Thymus (tissue), 11 donors: ENCODE measurements around the gene KHSRP. TPM values are rescaled to one million over a fixed set of nuclear protein-coding genes. Genes with fewer than 3 reads are reported as not detected.

Source experiments
- DNase-seq, 9 donors: peaks; one replicate each; pipeline ENCODE4 v3.0.0-alpha.2; 2013; ENCODE audit warnings: low spot score in 9 of 9, low read depth in 6 of 9, missing footprints in 1 of 9
- H3K27ac ChIP-seq, 2 donors: one replicate each; pipeline ENCODE4 v1.5.1; 2013; ENCODE audit warnings: control low read depth in 1 of 2, low read depth in 1 of 2, low read length in 1 of 2, mild to moderate bottlenecking in 1 of 2, moderate library complexity in 1 of 2
- H3K27me3 ChIP-seq, 2 donors: one replicate each; pipeline ENCODE4 v1.5.1; 2013; ENCODE audit warnings: low read length in 1 of 2; ENCODE audit not compliant: control insufficient read depth in 2 of 2, insufficient read depth in 1 of 2
- H3K36me3 ChIP-seq, 2 donors: one replicate each; pipeline ENCODE4 v1.5.1; 2013; ENCODE audit warnings: low read length in 1 of 2, mild to moderate bottlenecking in 1 of 2, moderate library complexity in 1 of 2; ENCODE audit not compliant: control insufficient read depth in 2 of 2, insufficient read depth in 2 of 2
- H3K4me1 ChIP-seq, 2 donors: one replicate each; pipeline ENCODE4 v1.5.1; 2013; ENCODE audit warnings: low read length in 2 of 2; ENCODE audit not compliant: control insufficient read depth in 2 of 2, insufficient read depth in 2 of 2
- H3K4me3 ChIP-seq, 2 donors: one replicate each; pipeline ENCODE4 v1.5.1; 2013; ENCODE audit warnings: low read length in 2 of 2, control low read depth in 1 of 2, mild to moderate bottlenecking in 1 of 2
- H3K9me3 ChIP-seq, 2 donors: one replicate each; pipeline ENCODE4 v1.5.1; 2013; ENCODE audit warnings: low read length in 1 of 2, mild to moderate bottlenecking in 1 of 2; ENCODE audit not compliant: control insufficient read depth in 2 of 2, insufficient read depth in 1 of 2
- WGBS: extraction: QIAGEN DNeasy Blood & Tissue Kit; methylation state at CpG from one replicate; pipeline ENCODE4 v1.1.7; 2013; 5-methylcytosine and 5-hydroxymethylcytosine counted together
- polyA plus RNA-seq: library from polyadenylated mRNA; stranded (reverse); fragments of 200-250 nt; gene quantifications from one replicate; pipeline ENCODE4 v1.2.3, GENCODE V29; 2013
- total RNA-seq: library from RNA; stranded (reverse); fragments of 120-200 nt; gene quantifications from one replicate; pipeline ENCODE4 v1.2.4, GENCODE V29; 2013
- donor health status: healthy.

KHSRP gene
- total and polyA plus RNA-seq, 2 donors, result 49.9 to 93.1 TPM

GRCh38 chr19:6387372-6387771, 37.2 kb downstream of the KHSRP start:
- no peak overlapping the region for H3K27ac ChIP-seq
- WGBS, result 96% methylated on average over 19 of the region's 19 CpGs
- H3K36me3 ChIP-seq, result peaks cover 63 to 71% of the 10 kb centered on the region in 2 donors
- no peak overlapping the region for H3K4me3 ChIP-seq
- H3K4me1 ChIP-seq, result peaks cover 3 to 6% of the 10 kb centered on the region in 2 donors
- DNase-seq, result no peak
- no peaks in the 10 kb centered on the region for H3K27me3 ChIP-seq
- H3K9me3 ChIP-seq, result no peaks in the 10 kb centered on the region

- 96% methylated on average over 4 of the region's 4 CpGs for WGBS
- DNase-seq, result no peak
- Histone ChIP-seq H3K27ac (no peak overlapping the region), H3K4me3 (no peak overlapping the region), H3K36me3 (peaks cover 86 to 89% of the 10 kb centered on the region in 2 donors), H3K4me1 (no peaks in the 10 kb centered on the region), H3K27me3 (no peaks in the 10 kb centered on the region), H3K9me3 (peaks cover 1 to 5% of the 10 kb centered on the region in 2 donors)
Observed at GRCh38 chr19:6384381-6384780, 40.2 kb downstream of the KHSRP start.

GRCh38 chr19:6383188-6383587, 41.4 kb downstream of the KHSRP start:
- Histone ChIP-seq H3K27ac (no peak overlapping the region), H3K27me3 (no peaks in the 10 kb centered on the region), H3K9me3 (peaks cover 1 to 5% of the 10 kb centered on the region in 2 donors), H3K4me3 (no peak overlapping the region), H3K36me3 (peaks cover 74 to 88% of the 10 kb centered on the region in 2 donors), H3K4me1 (no peaks in the 10 kb centered on the region)
- DNase-seq, result no peak
- WGBS, result 98% methylated on average over 19 of the region's 19 CpGs

- DNase-seq, result no peak
- no peaks in the 10 kb centered on the region for H3K4me1 ChIP-seq
- H3K9me3 ChIP-seq, result peaks cover 1 to 5% of the 10 kb centered on the region in 2 donors
- 96% methylated on average over 40 of the region's 40 CpGs for WGBS
- no peak overlapping the region for H3K27ac ChIP-seq
- no peaks in the 10 kb centered on the region for H3K27me3 ChIP-seq
- peaks cover 60 to 75% of the 10 kb centered on the region in 2 donors for H3K36me3 ChIP-seq
- no peak overlapping the region for H3K4me3 ChIP-seq
Observed at GRCh38 chr19:6381030-6381750, 43.4 kb downstream of the KHSRP start.

GRCh38 chr19:6379744-6380143, 44.9 kb downstream of the KHSRP start:
- DNase-seq, result no peak
- Histone ChIP-seq H3K4me1 (no peaks in the 10 kb centered on the region), H3K4me3 (no peak overlapping the region), H3K27me3 (no peaks in the 10 kb centered on the region), H3K27ac (no peak overlapping the region), H3K9me3 (peaks cover 1 to 5% of the 10 kb centered on the region in 2 donors), H3K36me3 (peaks cover 55 to 73% of the 10 kb centered on the region in 2 donors)
- WGBS, result 98% methylated on average over 3 of the region's 3 CpGs

DNA sequence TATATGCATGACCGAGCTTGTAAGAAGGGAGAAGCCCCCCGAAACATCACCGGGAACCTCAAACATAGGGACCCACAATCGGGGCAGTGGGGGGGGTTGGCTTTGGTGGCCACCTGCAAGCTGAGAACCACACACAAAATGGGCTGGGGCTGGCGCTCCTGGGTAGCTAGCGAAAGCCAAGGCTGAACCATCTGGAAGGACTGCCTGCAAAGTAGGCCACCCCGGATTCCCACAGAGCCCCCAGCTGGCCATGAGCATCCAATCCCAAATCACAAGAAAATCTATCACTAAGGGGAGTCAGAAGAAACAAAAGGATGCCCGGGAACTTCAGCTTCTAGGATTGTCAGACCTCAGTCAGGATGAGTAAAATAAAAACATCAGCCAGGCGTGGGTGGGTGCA, 46.1 kb downstream of the KHSRP start:
- WGBS, result 95% methylated on average over 9 of the region's 9 CpGs
- Histone ChIP-seq H3K36me3 (peaks cover 48 to 72% of the 10 kb centered on the region in 2 donors), H3K27ac (no peak overlapping the region), H3K4me1 (peaks cover 2 to 6% of the 10 kb centered on the region in 2 donors), H3K9me3 (peaks cover 1 to 5% of the 10 kb centered on the region in 2 donors), H3K27me3 (no peaks in the 10 kb centered on the region), H3K4me3 (no peak overlapping the region)
- no peak for DNase-seq

- Histone ChIP-seq H3K4me3 (no peak overlapping the region), H3K36me3 (peaks cover 44 to 67% of the 10 kb centered on the region in 2 donors), H3K9me3 (peaks cover 1 to 5% of the 10 kb centered on the region in 2 donors), H3K27ac (no peak overlapping the region), H3K27me3 (no peaks in the 10 kb centered on the region), H3K4me1 (peaks cover 3 to 7% of the 10 kb centered on the region in 2 donors)
- DNase-seq, result no peak
- WGBS, result 92% methylated on average over 6 of the region's 6 CpGs
Observed at GRCh38 chr19:6378041-6378440, 46.6 kb downstream of the KHSRP start.

GRCh38 chr19:6376512-6377190, 48.0 kb downstream of the KHSRP start:
- no peak for DNase-seq
- Histone ChIP-seq H3K27me3 (no peaks in the 10 kb centered on the region), H3K27ac (no peak overlapping the region), H3K4me3 (no peak overlapping the region), H3K36me3 (peaks cover 33 to 57% of the 10 kb centered on the region in 2 donors), H3K9me3 (peaks cover 1 to 5% of the 10 kb centered on the region in 2 donors), H3K4me1 (peaks cover 7 to 12% of the 10 kb centered on the region in 2 donors)
- WGBS, result 94% methylated on average over 19 of the region's 19 CpGs

GRCh38 chr19:6375411-6376010, 49.1 kb downstream of the KHSRP start, which contains the start of gene PSPN:
PSPN (minus strand) TSS chr19:6375933; CDS start chr19:6375849, 84 bp downstream.
- H3K4me1 ChIP-seq, result peaks cover 7 to 12% of the 10 kb centered on the region in 2 donors
- no peak within 1 kb of the TSS for H3K4me3 ChIP-seq
- H3K9me3 ChIP-seq, result peaks cover 1 to 5% of the 10 kb centered on the region in 2 donors
- no peak for DNase-seq
- H3K27ac ChIP-seq, result no peak within 1 kb of the TSS
- H3K27me3 ChIP-seq, result no peaks in the 10 kb centered on the region
- H3K36me3 ChIP-seq, result peaks cover 22 to 45% of the 10 kb centered on the region in 2 donors
- WGBS, result 98% methylated on average over 25 of the region's 25 CpGs
